Measurements from ENCODE around the gene ZFYVE27. TPM values are rescaled to one million over a fixed set of nuclear protein-coding genes. Genes with fewer than 3 reads are reported as not detected.

ZFYVE27 gene
- total and polyA plus RNA-seq, 4 donors: 21.1 to 33.9 (median 26.8) TPM

DNA sequence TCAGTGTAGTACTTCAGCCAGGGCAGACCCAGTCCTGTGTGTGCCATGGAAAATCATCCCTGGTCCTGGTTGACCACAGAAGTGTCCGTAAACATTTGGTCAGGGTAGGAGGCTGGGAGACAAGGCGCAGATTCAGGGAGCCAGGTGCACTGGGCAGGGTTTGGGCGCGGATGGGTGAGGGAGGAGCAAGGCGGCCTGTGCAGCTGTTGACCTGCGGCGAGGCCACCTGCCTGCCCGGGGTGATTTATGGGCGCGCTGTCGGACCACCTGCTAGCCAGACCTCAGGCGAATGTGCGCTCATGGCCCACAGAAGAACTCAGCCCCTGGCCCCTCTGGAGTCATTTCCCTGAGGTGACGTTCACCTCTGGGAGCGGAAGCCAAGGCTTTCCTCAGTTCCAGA, 28.3 kb downstream of the ZFYVE27 start:
- WGBS, 2 donors: 93 to 95% methylated on average over 15 of the region's 15 CpGs
- no peak for ATAC-seq (ENCODE audit: insufficient read depth, low FRiP score)

DNA sequence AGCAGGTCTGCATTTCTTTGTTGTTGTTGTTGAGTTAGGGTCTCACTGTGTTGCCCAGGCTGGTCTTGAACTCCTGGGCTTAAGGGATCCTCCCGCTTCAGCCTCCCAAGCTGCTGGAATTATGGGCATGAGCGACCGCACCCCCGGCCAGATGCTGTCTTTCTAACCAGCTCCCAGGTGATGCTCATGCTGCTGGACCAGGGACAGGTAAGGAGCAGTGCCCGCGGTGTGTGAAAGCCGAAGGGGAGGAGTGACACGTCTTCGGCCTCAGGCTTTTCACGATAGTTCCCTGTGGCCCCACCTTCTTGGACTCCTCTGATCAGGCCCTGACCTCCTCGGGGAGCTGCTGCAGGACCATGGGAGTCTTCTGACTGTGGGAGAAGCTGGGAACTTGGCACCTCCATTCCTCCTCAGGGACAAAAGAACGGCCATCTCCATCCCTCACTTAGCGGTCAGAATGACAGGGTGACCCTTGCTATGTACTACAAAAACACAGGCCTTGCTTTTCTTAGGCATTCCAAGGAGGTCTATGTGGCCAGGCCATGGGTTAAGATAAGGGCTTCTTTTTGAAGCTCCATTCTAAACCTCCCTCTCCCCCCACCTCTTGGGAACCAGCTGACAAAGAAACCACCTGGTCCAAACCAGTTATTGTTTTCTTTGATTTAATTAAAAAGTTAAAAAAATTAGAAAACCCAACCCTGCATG, 29.3 kb downstream of the ZFYVE27 start:
- WGBS, 2 donors: 88 to 91% methylated on average over 13 of the region's 13 CpGs
- DNase-seq (no peak), ATAC-seq (ENCODE audit: insufficient read depth, low FRiP score) (no peak)
- no peak overlapping the region for H3K4me3 ChIP-seq
- no peak overlapping the region for H3K9ac ChIP-seq (ENCODE audit: insufficient read depth in 1 of 2, low read length in 2 of 2)
- peaks cover 0 to 12% (median 0%) of the 10 kb centered on the region in 4 donors for H3K36me3 ChIP-seq (ENCODE audit: control insufficient read depth in 4 of 4, insufficient read depth in 4 of 4, low read length in 4 of 4)
- no peak overlapping the region for H3K27ac ChIP-seq (ENCODE audit: low read depth in 1 of 2, low read length in 1 of 2)
- no peaks in the 10 kb centered on the region for H3K9me3 ChIP-seq (ENCODE audit: control insufficient read depth in 4 of 4, insufficient read depth in 3 of 4, low read length in 3 of 4)
- H3K4me1 ChIP-seq (ENCODE audit: control insufficient read depth in 5 of 5, insufficient read depth in 5 of 5, low read length in 5 of 5): peaks cover 0 to 3% (median 0%) of the 10 kb centered on the region in 5 donors
- H3K27me3 ChIP-seq (ENCODE audit: control insufficient read depth in 3 of 3, insufficient read depth in 3 of 3, low read length in 2 of 3): peaks cover 0 to 19% (median 15%) of the 10 kb centered on the region in 3 donors
- no peak for TF ChIP-seq CTCF (IDR thresholded peaks at IDR 0.05; ENCODE audit: control extremely low read depth, extremely low read depth)

More for the DNA sequence above, 28.3 kb downstream of the ZFYVE27 start:
- Histone ChIP-seq H3K36me3 (ENCODE audit: control insufficient read depth in 4 of 4, insufficient read depth in 4 of 4, low read length in 4 of 4) (peaks cover 0 to 17% (median under 1%) of the 10 kb centered on the region in 4 donors), H3K9ac (ENCODE audit: insufficient read depth in 1 of 2, low read length in 2 of 2) (no peak overlapping the region), H3K27ac (ENCODE audit: low read depth in 1 of 2, low read length in 1 of 2) (no peak overlapping the region), H3K4me3 (no peak overlapping the region), H3K27me3 (ENCODE audit: control insufficient read depth in 3 of 3, insufficient read depth in 3 of 3, low read length in 2 of 3) (peaks cover 0 to 10% (median 6%) of the 10 kb centered on the region in 3 donors), H3K9me3 (ENCODE audit: control insufficient read depth in 4 of 4, insufficient read depth in 3 of 4, low read length in 3 of 4) (no peaks in the 10 kb centered on the region), H3K4me1 (ENCODE audit: control insufficient read depth in 5 of 5, insufficient read depth in 5 of 5, low read length in 5 of 5) (no peaks in the 10 kb centered on the region)
- no peak for TF ChIP-seq CTCF (IDR thresholded peaks at IDR 0.05; ENCODE audit: control extremely low read depth, extremely low read depth)
- DNase-seq: no peak

GRCh38 chr10:97766996-97767924, 30.3 kb downstream of the ZFYVE27 start:
- DNase-seq (no peak), ATAC-seq (ENCODE audit: insufficient read depth, low FRiP score) (no peak)
- Histone ChIP-seq H3K27ac (ENCODE audit: low read depth in 1 of 2, low read length in 1 of 2) (no peak overlapping the region), H3K36me3 (ENCODE audit: control insufficient read depth in 4 of 4, insufficient read depth in 4 of 4, low read length in 4 of 4) (peaks cover 0 to 7% (median 0%) of the 10 kb centered on the region in 4 donors), H3K4me3 (no peak overlapping the region), H3K9me3 (ENCODE audit: control insufficient read depth in 4 of 4, insufficient read depth in 3 of 4, low read length in 3 of 4) (no peaks in the 10 kb centered on the region), H3K9ac (ENCODE audit: insufficient read depth in 1 of 2, low read length in 2 of 2) (no peak overlapping the region), H3K27me3 (ENCODE audit: control insufficient read depth in 3 of 3, insufficient read depth in 3 of 3, low read length in 2 of 3) (peaks cover 5 to 21% (median 18%) of the 10 kb centered on the region in 3 donors), H3K4me1 (ENCODE audit: control insufficient read depth in 5 of 5, insufficient read depth in 5 of 5, low read length in 5 of 5) (peaks cover 0 to 5% (median 0%) of the 10 kb centered on the region in 5 donors)
- TF ChIP-seq CTCF (IDR thresholded peaks at IDR 0.05; ENCODE audit: control extremely low read depth, extremely low read depth): no peak
- WGBS, 2 donors: 84 to 87% methylated on average over 19 to 22 of the region's 22 CpGs
